HG02973 (cell line): ENCODE measurements around the gene IPP.
"Not testable (repeated sequence)": the region's sequence is repeated elsewhere in the genome, so short reads cannot be mapped to it uniquely, and the experiment has no call there.

Experiments used
- ATAC-seq: cut with Tn5 transposase; IDR thresholded peaks from one replicate; pipeline ENCODE4 v1.9.1; 2021; ENCODE audit warnings: moderate library complexity; ENCODE audit not compliant: unreplicated experiment

The IPP gene

DNA sequence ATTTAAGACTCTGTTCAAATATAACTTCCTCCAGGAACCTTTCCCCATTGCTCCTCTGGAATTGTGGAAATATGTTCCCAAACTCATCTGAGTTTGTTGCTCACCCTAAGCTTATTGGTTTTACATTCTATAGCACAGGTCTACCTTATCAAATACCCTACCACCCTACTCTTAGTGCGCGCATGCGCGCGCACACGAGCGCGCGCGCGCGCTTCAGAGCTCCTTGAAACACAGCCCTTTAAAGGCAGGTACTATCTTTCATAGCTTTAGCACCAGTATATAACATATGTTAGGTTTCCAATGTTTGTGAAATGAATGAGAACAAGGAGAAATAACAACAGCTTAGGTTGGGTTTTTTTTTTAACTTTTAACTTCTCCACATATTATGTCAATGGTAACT is 3.5 kb downstream of the IPP start:
- no peak for ATAC-seq

DNA sequence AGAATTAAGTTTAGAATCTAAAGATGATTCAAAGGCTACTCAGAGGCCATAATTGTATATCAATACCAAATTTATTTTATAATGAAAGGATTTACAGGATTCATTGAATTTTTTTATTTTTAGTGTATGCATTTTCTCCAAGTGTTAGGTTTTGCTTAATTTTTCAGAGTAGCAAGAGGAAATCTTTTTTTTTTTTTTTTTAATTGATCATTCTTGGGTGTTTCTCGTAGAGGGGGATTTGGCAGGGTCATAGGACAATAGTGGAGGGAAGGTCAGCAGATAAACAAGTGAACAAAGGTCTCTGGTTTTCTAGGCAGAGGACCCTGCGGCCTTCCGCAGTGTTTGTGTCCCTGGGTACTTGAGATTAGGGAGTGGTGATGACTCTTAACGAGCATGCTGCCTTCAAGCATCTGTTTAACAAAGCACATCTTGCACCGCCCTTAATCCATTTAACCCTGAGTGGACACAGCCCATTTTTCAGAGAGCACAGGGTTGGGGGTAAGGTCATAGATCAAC is 10.8 kb downstream of the IPP start:
- not testable (repeated sequence) for ATAC-seq

DNA sequence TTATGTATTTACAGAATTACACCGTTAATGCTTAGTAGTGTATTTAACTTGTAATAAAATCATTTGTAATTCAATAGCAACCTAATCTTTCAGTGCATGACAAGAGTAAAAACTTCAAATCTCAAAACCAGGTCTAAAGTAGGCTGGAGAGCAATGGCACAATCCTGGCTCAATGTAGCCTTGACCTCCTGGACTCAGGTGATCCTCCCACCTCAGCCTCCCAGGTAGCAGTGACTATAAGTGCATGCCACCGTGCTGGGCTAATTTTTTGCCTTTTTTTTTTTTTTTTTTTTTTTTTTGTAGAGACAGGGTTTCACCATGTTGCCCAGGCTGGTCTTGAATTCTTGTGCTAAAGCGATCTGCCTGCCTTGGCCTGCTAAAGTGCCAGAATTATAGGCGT is 11.3 kb downstream of the IPP start:
- ATAC-seq = no peak

DNA sequence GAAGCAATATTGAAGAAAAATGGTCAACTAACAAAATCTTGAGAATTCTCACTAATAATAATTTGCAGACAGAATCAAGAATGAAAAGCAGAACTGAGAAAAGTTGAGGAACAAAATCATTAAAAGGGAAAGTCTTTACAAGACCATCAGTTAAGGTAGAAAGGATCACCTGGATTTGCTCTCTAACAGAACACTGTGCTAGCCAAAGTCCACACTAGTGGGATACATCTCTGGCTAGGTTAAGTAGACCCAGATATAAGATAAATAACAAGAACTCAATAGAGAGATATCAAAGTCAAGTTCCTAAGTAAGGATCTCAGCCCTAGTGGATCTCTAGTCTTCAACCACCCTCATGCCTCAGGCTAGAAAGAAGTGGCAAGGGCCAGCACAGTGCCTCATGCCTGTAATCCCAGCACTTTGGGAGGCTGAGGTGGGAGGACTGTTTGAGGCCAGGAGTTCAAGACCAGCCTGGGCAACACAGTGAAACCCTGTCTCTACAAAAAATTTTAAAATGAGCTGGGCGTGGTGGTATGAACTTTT is 19.6 kb downstream of the IPP start:
- ATAC-seq = no peak

DNA sequence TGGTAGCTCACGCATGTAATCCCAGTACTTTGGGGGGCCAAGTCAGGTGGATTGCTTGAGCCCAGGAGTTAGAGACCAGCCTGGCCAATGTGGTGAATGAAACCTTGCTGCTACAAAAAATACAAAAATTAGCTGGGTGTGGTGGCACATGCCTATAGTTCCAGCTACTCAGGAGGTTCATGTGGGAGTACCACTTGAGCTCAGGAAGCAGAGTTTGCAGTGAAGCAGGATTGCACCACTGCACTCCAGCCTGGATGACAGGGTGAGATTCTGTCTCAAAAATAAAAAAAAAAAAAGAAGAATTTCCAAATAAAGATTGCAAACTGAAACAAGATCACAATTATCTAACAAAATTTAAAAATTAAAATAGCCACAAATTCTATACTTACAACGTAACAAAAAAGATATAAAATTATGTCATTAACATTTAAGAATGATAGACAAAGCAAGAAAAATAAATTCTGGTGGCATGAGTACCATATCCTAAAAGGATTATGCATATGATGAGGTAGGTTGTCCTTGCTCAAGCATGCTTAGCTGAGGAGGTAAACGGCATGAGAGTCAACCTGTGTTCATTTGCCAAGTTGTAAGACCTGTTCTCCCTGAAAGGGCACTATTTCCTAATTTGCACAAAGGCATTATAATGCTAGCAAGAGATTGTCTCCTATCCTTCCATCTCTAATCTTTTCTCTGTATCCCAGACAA is 20.2 kb downstream of the IPP start:
- ATAC-seq = no peak

DNA sequence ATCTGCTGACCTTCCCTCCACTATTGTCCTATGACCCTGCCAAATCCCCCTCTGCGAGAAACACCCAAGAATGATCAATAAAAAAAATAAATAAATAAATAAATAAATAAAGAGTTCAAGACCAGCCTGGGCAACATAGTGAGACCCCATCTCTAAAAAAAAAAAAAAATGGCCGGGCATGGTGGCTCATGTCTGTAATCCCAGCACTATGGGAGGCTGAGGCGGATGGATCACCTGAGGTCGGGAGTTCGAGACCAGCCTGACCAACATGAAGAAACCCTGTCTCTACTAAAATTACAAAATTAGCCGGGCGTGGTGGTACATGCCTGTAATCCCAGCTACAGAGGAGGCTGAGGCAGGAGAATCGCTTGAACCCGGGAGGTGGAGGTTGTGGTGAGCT is 24.4 kb downstream of the IPP start:
- not testable (repeated sequence) for ATAC-seq

DNA sequence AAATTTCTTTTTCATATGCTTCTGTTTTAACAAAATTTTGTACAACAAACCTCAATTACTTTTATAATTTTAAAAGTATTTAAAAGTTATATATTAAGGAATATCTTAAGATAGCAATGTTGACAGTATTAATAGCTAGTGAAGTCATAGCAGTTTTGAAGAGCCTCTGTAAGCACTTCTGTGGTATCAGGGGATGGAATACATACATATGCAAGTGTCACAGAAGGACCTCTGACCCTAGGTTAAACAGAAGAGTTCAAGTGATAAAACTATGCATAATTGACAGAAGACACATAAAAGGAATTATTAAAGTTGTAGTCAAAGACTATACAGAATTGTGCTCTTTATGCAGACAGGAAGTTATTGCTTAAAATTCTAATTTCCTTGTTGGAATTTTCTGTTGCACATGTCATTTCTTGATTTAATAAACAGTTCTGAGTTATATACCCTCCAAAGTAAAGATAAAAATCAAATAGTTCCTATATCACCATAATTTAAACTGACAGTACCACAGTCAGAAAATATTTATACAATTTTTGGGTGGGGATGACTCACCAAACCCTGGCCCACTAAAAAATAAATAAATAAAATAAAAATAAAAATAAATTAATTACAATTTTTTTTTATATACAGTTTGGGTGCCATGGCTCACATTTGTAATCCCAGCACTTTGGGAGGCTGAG is 27.1 kb downstream of the IPP start:
- no peak for ATAC-seq

DNA sequence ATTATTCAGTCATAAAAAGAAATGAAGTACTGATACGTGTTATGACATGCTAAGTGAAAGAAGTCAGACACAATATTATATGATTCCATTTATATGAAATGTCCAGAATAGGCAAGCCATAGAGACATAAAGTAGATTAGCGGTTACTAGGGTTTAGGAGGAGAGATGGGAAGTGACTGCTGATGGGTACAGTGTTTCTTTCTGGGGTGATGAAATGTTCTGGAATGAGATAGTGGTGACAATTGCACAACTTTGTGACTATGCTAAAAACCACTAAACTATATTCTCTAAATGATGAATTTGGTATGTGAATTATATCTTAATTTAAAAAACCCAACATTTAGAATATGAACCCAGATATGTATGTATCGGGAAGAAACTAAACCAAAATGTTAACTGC is 27.6 kb downstream of the IPP start:
- ATAC-seq = no peak

DNA sequence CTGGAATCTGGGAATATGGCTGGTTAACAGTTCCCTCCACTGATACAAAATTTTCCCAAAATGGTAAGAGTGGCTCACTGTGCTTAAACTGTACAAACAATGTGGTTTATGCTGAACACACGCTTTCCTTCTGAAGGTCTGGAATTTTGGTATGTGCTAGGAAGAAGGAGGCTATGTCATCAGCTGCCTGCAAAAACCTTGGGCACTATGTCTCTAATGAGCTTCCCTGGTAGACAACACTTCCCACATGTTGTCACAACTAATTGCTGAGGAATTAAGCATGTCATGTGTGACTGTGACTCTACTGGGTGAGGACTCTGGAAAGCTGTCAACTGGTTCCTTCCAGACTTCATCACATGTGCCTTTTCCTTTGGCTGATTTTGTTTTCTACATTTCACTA is 29.2 kb downstream of the IPP start:
- ATAC-seq = no peak

DNA sequence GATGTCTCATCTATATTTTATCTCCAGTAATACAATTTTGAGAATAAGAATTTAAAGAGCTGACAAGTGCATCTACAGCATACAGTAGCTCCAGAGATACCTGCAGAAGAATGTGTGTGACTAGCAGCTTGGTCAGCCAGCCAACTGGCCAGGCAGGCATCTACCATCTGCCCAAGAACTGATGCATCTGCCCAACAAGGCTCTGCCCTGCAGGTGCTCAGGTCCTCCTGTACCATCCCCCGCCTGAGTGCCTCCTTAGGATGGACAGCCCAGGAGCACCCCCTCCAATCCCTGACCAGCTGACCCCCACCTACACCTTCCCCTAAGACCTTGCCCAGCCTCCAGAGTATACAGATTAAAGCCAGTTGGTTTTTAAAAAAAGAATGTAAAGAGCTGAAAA is 32.2 kb downstream of the IPP start:
- ATAC-seq = no peak

DNA sequence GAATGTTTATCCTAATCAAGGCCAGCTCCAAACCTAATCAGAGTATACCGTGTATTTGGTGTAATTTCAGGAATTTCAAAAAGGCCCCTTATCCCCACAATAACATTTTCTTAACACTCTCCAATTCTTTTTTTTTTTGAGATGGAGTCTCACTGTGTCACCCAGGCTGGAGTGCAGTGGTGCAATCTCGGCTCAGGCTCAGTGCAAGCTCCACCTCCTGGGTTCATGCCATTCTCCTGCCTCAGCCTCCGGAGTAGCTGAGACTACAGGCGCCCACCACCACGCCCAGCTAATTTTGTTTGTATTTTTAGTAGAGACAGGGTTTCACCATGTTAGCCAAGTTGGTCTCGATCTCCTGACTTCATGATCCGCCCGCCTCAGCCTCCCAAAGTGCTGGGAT is 33.1 kb downstream of the IPP start:
- not testable (repeated sequence) for ATAC-seq

DNA sequence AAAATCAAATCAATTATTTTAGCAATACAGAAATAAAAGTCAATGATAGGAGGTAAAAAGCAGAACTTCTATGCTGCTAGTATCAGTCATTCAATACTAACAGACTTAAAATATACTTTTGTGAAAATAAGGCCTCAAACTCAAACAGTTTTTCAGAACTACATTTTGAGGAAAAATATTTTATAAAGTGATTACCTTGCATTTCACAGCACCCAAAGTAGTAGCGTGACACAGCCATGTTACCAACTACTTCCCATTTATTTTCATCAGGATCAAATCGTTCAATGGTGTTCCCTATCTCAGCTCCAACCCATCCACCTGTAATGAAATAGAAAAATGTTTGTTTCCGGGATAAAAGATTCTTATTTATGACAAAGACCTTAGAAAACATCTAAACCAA is 33.8 kb downstream of the IPP start:
- ATAC-seq = no peak

DNA sequence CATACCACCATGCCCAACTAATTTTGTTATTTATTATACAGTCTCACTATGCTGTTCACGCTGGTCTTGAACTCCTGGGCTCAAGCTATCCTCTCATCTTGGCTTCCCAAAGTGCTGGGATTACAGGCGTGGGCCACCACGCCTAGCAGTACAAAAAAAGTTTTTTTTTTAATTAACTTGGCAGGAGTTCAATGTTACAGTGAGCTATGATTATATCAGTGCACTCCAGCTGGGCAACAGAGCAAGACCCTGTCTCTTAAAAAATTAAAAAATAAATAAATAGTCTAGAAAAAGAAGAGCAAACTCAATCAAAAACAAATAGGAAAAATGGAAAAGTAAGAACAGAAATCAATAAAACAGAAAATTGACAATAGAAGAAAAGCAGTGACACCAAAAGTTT is 36.7 kb downstream of the IPP start:
- no peak for ATAC-seq

DNA sequence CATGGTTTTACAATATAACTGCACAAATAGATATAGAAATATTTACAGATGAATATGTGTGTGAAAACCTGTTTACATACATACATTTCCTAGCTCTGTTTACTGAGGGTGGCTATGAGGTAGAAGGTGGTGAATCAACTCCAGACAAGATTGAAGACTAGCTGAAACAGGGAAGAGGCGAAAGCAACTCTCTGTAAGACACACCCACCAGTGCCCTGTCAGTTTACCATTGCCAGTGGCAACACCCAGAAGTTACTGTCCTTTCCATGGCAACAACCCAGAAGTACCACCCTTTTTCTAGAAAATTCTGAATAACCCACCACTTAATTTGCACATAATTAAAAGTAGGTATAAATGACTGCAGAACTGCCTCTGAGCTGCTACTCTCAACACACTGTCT is 45.8 kb downstream of the IPP start:
- no peak for ATAC-seq

DNA sequence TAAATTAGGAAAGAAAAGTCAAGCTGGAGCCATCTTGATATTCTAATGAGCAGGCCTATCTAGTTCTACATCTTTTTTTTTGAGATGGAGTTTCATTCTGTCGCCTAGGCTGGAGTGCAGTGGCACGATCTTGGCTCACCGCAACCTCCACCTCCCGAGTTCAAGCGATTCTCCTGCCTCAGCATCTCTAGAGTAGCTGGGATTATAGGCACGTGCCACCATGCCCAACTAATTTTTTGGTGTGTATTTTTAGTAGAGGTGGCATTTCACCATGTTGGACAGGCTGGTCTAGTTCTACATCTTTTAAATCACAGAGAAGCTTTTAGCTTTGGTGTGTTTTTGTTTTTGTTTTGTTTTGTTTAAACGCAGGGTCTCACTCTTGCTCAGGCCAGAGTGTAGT is 55.6 kb downstream of the IPP start:
- ATAC-seq = no peak

DNA sequence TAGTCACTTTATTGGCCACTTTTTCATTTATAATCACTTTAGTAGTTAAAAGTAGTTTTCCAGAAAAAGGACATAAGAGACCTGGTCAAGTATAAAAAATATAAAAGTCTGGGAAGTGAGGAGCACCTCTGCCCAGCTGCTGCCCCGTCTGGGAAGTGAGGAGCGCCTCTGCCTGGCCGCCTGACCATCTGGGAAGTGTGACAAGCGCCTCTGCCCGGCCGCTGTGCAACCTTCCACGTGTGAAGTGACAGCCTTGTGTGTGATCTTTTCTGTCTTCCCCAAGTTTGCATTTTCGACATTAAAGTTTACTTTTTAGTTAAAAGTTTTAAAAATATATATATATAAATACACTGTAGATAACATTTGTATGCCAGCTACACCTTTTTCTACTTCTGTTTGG is 56.6 kb downstream of the IPP start:
- not testable (repeated sequence) for ATAC-seq

DNA sequence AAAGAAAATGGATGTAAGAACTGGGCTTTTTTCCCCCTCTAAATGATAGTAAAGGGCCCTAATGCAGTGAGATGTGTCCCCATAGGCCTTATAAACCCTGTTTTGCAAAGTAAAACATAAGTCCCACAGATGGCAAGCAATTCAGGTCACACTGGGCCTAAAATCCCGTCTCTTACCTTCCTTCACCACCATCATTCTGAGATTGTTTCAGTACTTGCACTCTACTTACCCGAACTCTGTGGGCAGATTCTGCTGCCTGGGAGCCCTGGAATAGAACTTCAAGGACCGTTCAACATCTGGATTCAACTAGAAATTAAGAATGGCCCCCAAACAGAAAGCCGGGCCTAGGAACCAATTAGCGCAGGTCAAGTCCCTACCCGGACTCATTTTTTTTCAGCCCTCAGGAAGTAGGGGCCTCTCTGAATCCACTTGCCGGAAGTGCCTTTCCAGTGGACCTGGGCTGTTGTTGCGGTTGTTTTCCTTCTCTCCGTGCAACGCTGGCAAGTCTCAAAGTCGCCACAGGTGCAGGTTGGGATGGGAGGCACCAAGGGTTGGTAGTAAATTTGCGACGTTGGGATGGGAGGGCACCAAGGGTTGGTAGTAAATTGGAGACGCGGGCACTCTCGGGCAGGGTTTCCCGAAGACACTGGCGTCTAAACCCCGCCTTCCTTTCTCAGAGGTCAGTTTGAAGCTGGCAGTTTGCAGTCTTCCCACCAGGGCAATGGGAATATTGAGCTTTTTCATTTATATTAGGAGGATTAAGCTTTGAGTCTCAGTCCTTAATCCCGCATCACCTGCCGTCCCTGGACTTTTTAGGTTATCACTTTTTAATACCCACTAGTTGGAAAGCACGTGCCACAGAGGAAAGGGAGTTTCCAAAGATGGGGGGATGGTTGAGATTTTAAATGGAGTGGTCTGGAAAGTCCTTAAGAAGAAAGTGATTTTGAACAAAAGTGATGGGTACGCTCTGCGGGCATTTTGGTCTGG is 62.4 kb downstream of the IPP start, which contains the start of gene TMEM69:
TMEM69 (plus strand) TSS at position 428 of the 987 bp plus-strand sequence. CDS start 2,888 bp downstream, outside the sequence.
- no peak for ATAC-seq

DNA sequence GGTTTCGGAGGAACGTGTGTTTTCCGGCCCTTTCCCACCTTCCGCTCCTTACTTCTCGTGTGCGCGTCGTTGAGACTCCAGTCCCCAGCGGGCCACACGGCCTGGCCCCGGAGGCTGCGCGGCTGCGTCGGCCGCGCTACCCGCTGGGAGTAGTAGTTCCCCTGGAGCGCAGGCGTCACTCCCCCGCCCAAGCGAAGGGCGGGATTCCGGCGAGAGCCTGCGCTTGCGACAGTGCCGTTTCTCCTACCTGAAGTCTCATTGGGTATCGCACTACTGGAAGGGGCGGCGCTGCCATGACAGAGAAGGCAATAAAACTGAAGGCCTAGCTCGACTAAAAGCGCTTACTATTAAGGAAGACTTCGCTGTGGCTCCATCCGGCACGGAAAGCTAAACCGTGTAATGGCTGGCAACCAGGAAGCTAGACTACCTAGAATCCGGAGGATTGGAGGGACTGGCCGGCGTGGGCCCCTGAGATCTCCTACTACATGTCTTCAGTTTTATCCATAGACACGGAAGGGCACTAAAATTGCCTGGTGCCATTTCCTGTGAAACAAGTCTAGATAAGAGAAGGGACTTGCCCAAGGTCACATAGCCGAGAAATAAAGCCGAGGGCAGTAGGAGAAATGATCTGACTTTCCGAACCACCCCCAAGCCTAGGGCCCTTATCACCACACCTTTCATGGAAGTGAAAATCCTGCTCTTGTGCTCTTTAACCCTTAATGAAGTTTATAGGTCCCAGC is 63.3 kb downstream of the IPP start:
- peak; percentile 82 for ATAC-seq

DNA sequence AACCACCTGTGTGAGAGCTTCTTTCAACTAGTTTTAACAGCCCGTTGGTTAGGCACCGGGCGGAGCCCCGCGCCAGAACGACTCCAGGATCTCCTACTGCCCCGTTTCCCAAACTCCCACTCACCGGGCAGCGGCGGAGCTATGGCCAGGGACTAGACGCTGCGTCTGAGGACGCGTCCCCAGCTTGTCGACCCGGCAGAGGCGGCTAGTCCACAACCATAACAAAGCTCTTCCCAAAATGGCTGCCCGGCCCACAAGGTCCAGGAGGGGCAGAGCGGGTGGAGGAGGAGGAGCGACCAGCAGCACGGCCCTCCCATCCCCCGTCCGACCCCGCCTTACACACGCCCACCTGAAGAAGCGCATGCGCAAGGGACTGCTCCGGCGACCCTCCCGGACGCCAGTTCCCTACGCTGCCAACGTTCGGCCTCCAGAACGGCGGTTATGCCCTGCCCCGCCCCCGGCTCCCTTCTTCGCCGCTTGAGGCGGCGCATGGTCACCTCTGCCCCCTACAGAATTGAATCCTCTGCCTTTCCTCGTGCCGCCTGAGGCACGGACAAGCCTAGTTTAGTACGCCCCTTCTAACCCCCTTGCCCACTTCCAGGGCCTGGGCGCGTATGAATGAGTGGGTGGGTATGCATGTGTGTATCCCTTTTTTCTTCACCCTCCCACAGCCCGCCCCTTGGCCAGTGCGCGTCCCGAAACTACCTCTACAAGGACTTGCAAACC is 64.0 kb downstream of the IPP start, which contains the start of gene GPBP1L1:
GPBP1L1 (minus strand) TSS at position 246 of the 726 bp plus-strand sequence. CDS start 27,446 bp downstream, outside the sequence.
- peak; percentile 55 for ATAC-seq

DNA sequence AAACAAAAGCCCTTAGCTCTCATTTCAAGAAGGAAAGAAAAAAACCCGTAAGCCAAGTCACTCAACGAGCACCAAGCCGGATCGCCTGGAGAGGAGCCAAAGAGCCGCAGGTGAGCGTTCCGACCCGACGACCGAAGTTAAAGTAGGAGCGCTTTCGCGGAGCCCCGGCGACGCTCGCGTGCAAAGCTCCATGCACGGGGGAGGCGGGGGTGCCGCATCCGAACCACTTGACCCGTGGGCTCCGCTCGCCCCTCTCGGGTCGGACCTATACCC is 64.5 kb downstream of the IPP start:
- ATAC-seq = peak; percentile 7
